ENCODE measurements around the gene TXNDC15. TPM values are rescaled to one million over a fixed set of nuclear protein-coding genes. Genes with fewer than 3 reads are reported as not detected.
"Not testable (repeated sequence)": the region's sequence is repeated elsewhere in the genome, so short reads cannot be mapped to it uniquely, and the experiment has no call there.

The TXNDC15 gene
- total RNA-seq, 1 donor from 2014 or later = 112 TPM

- DNase-seq = no peak
Observed at GRCh38 chr5:134879456-134879855, 5.3 kb downstream of the TXNDC15 start.

GRCh38 chr5:134880937-134881336 lies 6.8 kb downstream of the TXNDC15 start:
- not testable (repeated sequence) for DNase-seq

GRCh38 chr5:134881711-134882110 lies 7.5 kb downstream of the TXNDC15 start:
- DNase-seq = not testable (repeated sequence)

GRCh38 chr5:134887593-134888159 lies 13.5 kb downstream of the TXNDC15 start:
- DNase-seq = no peak

- no peak for DNase-seq
Observed at GRCh38 chr5:134889335-134889734, 15.2 kb downstream of the TXNDC15 start.

GRCh38 chr5:134891473-134891872 lies 17.3 kb downstream of the TXNDC15 start:
- no peak for DNase-seq

- DNase-seq = no peak
Observed at GRCh38 chr5:134892282-134892681, 18.1 kb downstream of the TXNDC15 start.

- DNase-seq = no peak
Observed at GRCh38 chr5:134892926-134893325, 18.8 kb downstream of the TXNDC15 start.

GRCh38 chr5:134893748-134894505 lies 19.8 kb downstream of the TXNDC15 start:
- no peak for DNase-seq

GRCh38 chr5:134902071-134902801 lies 28.1 kb downstream of the TXNDC15 start:
- DNase-seq = peak; percentile 5

GRCh38 chr5:134904610-134905245 lies 30.6 kb downstream of the TXNDC15 start, which contains the start of gene PCBD2:
Gene PCBD2 (plus strand): TSS chr5:134905131. CDS start chr5:134905140, 9 bp downstream.
- DNase-seq = peak; percentile 80

GRCh38 chr5:134905246-134905996 lies 31.2 kb downstream of the TXNDC15 start:
- peak; percentile 49 for DNase-seq

GRCh38 chr5:134906811-134907210 lies 32.6 kb downstream of the TXNDC15 start:
- no peak for DNase-seq

GRCh38 chr5:134910752-134911151 lies 36.6 kb downstream of the TXNDC15 start:
- DNase-seq = not testable (repeated sequence)

- no peak for DNase-seq
Observed at GRCh38 chr5:134911285-134912206, 37.4 kb downstream of the TXNDC15 start.

- no peak for DNase-seq
Observed at GRCh38 chr5:134913254-134913653, 39.1 kb downstream of the TXNDC15 start.

GRCh38 chr5:134913795-134914194 lies 39.6 kb downstream of the TXNDC15 start:
- DNase-seq = no peak

- DNase-seq = no peak
Observed at GRCh38 chr5:134917070-134917815, 43.1 kb downstream of the TXNDC15 start.

- DNase-seq = no peak
Observed at GRCh38 chr5:134918861-134919260, 44.7 kb downstream of the TXNDC15 start.

Data from occipital lobe (tissue), 2 donors.